Lung (tissue), 12 donors: ENCODE results near the gene SPECC1. TPM values are rescaled to one million over a fixed set of nuclear protein-coding genes. Genes with fewer than 3 reads are reported as not detected.

Source experiments
- ATAC-seq: fragments of 200-7000 bp; cut with Tn5 transposase; one replicate; pipeline ENCODE4 v1.9.1; 2020; ENCODE audit warnings: moderate number of reproducible peaks; ENCODE audit not compliant: insufficient read depth, low FRiP score
- DNase-seq, 3 donors: peaks; one replicate each; pipeline ENCODE4 v3.0.0-alpha.2; 2013 to 2017
- H3K27ac ChIP-seq, 2 donors: one replicate each; pipeline ENCODE4 v1.5.1; 2013; ENCODE audit warnings: mild to moderate bottlenecking in 2 of 2, moderate library complexity in 2 of 2, control low read depth in 1 of 2, inconsistent platforms in 1 of 2, low read depth in 1 of 2, low read length in 1 of 2
- H3K27me3 ChIP-seq, 3 donors: one replicate each; pipeline ENCODE4 v1.5.1; 2013; ENCODE audit warnings: low read length in 2 of 3; ENCODE audit not compliant: control insufficient read depth in 3 of 3, insufficient read depth in 3 of 3
- H3K36me3 ChIP-seq, 4 donors: one replicate each; pipeline ENCODE4 v1.5.1; 2013; ENCODE audit warnings: low read length in 4 of 4, mild to moderate bottlenecking in 1 of 4, moderate library complexity in 1 of 4; ENCODE audit not compliant: control insufficient read depth in 4 of 4, insufficient read depth in 4 of 4
- H3K4me1 ChIP-seq, 5 donors: one replicate each; pipeline ENCODE4 v1.5.1; 2013; ENCODE audit warnings: low read length in 5 of 5, mild to moderate bottlenecking in 2 of 5, moderate library complexity in 1 of 5; ENCODE audit not compliant: control insufficient read depth in 5 of 5, insufficient read depth in 5 of 5
- H3K4me3 ChIP-seq: one replicate; pipeline ENCODE4 v1.5.1; 2013; ENCODE audit warnings: mild to moderate bottlenecking, control low read depth, moderate library complexity
- H3K9ac ChIP-seq, 2 donors: one replicate each; pipeline ENCODE4 v1.5.1; 2013; ENCODE audit warnings: low read length in 2 of 2, control low read depth in 1 of 2; ENCODE audit not compliant: insufficient read depth in 1 of 2
- H3K9me3 ChIP-seq, 4 donors: one replicate each; pipeline ENCODE4 v1.5.1; 2013; ENCODE audit warnings: low read length in 3 of 4, mild to moderate bottlenecking in 1 of 4, moderate library complexity in 1 of 4; ENCODE audit not compliant: control insufficient read depth in 4 of 4, insufficient read depth in 3 of 4
- CTCF ChIP-seq: IDR thresholded peaks from 2 replicates; pipeline ENCODE4 v1.5.1; 2012; ENCODE audit warnings: mild to moderate bottlenecking; ENCODE audit errors: control extremely low read depth, extremely low read depth
- WGBS, 2 donors: extraction: QIAGEN DNeasy Blood & Tissue Kit; methylation state at CpG; one replicate each; pipeline ENCODE4 v1.1.7; 2013; 5-methylcytosine and 5-hydroxymethylcytosine counted together
- polyA plus RNA-seq, 2 donors: library from polyadenylated mRNA; stranded (reverse); fragments of 200-250 nt; gene quantifications; one replicate each; pipeline ENCODE4 v1.2.1, GENCODE V29; 2013
- total RNA-seq, 2 donors: library from RNA; depleted of rRNA in 1 of 2; stranded (reverse); fragments of >200 nt in 1 of 2; gene quantifications; one replicate each; pipeline ENCODE4 v1.2.1, GENCODE V29; 2014 to 2021
- donor health status: control.
- donor health status: control.
- donor health status: Bipolar disorder and iron deficiency.
- donor health status: healthy.
- donor health status: DM: yes; HTN: yes; CAD: no.

SPECC1 gene
- total and polyA plus RNA-seq, 4 donors: 8.8 to 27.1 (median 14.7) TPM

GRCh38 chr17:20174588-20175265 is 165.6 kb downstream of the SPECC1 start:
- 89 to 95% methylated on average over 12 of the region's 12 CpGs for WGBS, 2 donors
- H3K9ac ChIP-seq: no peak overlapping the region
- no peak overlapping the region for H3K4me3 ChIP-seq
- ATAC-seq: no peak
- peaks cover 0 to 7% (median 0%) of the 10 kb centered on the region in 5 donors for H3K4me1 ChIP-seq
- DNase-seq: no peak
- TF ChIP-seq CTCF: no peak
- no peaks in the 10 kb centered on the region for H3K27me3 ChIP-seq
- no peaks in the 10 kb centered on the region for H3K36me3 ChIP-seq
- no peaks in the 10 kb centered on the region for H3K9me3 ChIP-seq
- H3K27ac ChIP-seq: no peak overlapping the region

GRCh38 chr17:20179041-20179440 is 169.9 kb downstream of the SPECC1 start:
- Histone ChIP-seq H3K4me3 (no peak overlapping the region), H3K9ac (no peak overlapping the region), H3K4me1 (no peaks in the 10 kb centered on the region), H3K27ac (no peak overlapping the region), H3K9me3 (no peaks in the 10 kb centered on the region), H3K36me3 (no peaks in the 10 kb centered on the region), H3K27me3 (no peaks in the 10 kb centered on the region)
- ATAC-seq (no peak), DNase-seq (no peak)
- 93 to 98% methylated on average over 3 of the region's 3 CpGs for WGBS, 2 donors
- TF ChIP-seq CTCF: no peak

- ATAC-seq: no peak
- Histone ChIP-seq H3K9ac (no peak overlapping the region), H3K4me3 (no peak overlapping the region), H3K27me3 (no peaks in the 10 kb centered on the region), H3K27ac (no peak overlapping the region), H3K36me3 (no peaks in the 10 kb centered on the region), H3K9me3 (no peaks in the 10 kb centered on the region), H3K4me1 (no peaks in the 10 kb centered on the region)
- WGBS, 2 donors: 96 to 97% methylated on average over 1 of the region's 1 CpG
- TF ChIP-seq CTCF: no peak
- DNase-seq: no peak
Observed at GRCh38 chr17:20180661-20181060, 171.5 kb downstream of the SPECC1 start.

GRCh38 chr17:20184181-20184580 is 175.0 kb downstream of the SPECC1 start:
- Histone ChIP-seq H3K9ac (no peak overlapping the region), H3K36me3 (no peaks in the 10 kb centered on the region), H3K4me1 (no peaks in the 10 kb centered on the region), H3K27ac (no peak overlapping the region), H3K27me3 (no peaks in the 10 kb centered on the region), H3K4me3 (no peak overlapping the region), H3K9me3 (no peaks in the 10 kb centered on the region)
- WGBS, 2 donors: 69 to 89% methylated on average over 2 of the region's 2 CpGs
- DNase-seq (no peak), ATAC-seq (no peak)
- no peak for TF ChIP-seq CTCF
